AG04450 (cell line): Measurements from ENCODE around the gene ZNF813. TPM values are rescaled to one million over a fixed set of nuclear protein-coding genes. Genes with fewer than 3 reads are reported as not detected.

Source experiments
- CTCF ChIA-PET: fragments of 300-600, 350-600 bp; formaldehyde crosslinking; extraction: SDS; loops from one replicate; lab custom pipeline; 2022; ENCODE audit warnings: antibody characterized with exemption, inconsistent platforms; lab: Charles Lee
- POLR2A ChIA-PET: fragments of 350-600 bp; formaldehyde crosslinking; extraction: SDS; loops from one replicate; lab custom pipeline; 2021; ENCODE audit warnings: antibody characterized with exemption, inconsistent platforms; lab: Yijun Ruan, JAX
- DNase-seq: peaks from one replicate; pipeline ENCODE4 v3.0.0-alpha.2; 2011; ENCODE audit warnings: low read depth, low spot score
- H3K27ac ChIP-seq: one replicate; pipeline ENCODE4 v1.5.1; 2012; ENCODE audit warnings: low read depth, low read length, control low read depth
- H3K27me3 ChIP-seq: one replicate; pipeline ENCODE4 v1.6.0; 2012; ENCODE audit warnings: low read length; ENCODE audit not compliant: control insufficient read depth, insufficient read depth
- H3K4me3 ChIP-seq: 2 replicates; pipeline ENCODE4 v1.5.1; 2011; ENCODE audit warnings: mild to moderate bottlenecking, low read depth, low read length, control low read depth
- H3K9me3 ChIP-seq: 2 replicates; pipeline ENCODE4 v1.5.1; 2012; ENCODE audit warnings: low read length; ENCODE audit not compliant: control insufficient read depth, insufficient read depth
- polyA plus RNA-seq: library from polyadenylated mRNA; depleted of rRNA; stranded (reverse); fragments of >200 nt; gene quantifications from 2 replicates; pipeline ENCODE4 v1.2.3, GENCODE V29; 2011
- TF ChIP-seq, protein P1 (sequence below): IDR thresholded peaks from 2 replicates; pipeline ENCODE4 v1.5.1; 2011; ENCODE audit warnings: low read depth, low read length, control low read depth, inconsistent platforms

Gene ZNF813
- polyA plus RNA-seq, 1 experiment: 2.1 TPM

DNA sequence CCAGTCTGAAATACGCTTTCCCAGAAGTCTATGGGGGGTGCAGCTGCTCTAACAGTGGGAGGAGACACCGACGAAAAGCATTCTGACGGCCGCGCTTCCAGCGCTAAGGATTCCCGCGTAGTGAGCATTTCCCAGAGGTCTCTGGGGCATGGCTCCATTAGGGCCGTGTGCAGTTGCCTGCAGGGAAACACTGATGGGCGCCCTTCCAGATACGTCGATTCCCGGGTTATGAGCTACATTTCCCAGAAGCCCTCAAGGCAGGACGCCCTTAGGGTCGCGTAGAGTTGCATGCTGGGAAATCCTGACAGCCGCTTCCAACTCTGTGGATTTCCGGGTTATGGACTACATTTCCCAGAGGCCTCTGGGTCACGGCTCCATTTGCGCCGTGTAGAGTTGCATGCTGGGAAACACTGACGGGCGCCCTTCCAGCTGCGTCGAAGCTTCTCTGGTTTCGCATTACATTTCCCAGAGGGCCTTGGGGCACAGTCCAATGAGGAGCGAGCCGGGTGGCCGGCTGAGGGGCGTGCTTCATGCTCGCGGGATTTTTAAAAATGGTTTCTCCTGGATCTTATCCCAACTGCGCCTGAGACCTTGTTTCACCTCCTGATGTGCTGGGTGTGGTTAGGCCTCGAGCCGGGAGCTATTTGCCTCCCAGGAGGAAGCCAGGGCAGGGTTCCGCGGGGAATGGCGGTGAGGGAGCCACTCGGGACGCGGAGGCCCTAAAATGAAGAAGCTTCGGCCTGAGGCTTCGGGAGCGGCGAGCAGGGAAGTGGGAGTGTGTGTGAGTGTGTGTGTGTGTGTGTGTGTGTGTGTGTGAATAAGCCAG, 53.2 kb downstream of the ZNF813 start:
- peak overlapping the region; percentile 87 for H3K27ac ChIP-seq
- ChIA-PET POLR2A (interaction anchor here (0.6 kb wide), 1 partner anchor 419 kb away, joined by 3 read pairs; no protein-coding TSS in a partner anchor), CTCF (interaction anchor here (1.0 to 1.4 kb wide), 5 partner anchors 9 to 272 kb away, joined by 3 to 5 read pairs (median 3); no protein-coding TSS in a partner anchor)
- H3K9me3 ChIP-seq: peaks cover 10% of the 10 kb centered on the region
- peak overlapping the region; percentile 96 for H3K4me3 ChIP-seq
- no peaks in the 10 kb centered on the region for H3K27me3 ChIP-seq
- TF ChIP-seq, protein P1, sequence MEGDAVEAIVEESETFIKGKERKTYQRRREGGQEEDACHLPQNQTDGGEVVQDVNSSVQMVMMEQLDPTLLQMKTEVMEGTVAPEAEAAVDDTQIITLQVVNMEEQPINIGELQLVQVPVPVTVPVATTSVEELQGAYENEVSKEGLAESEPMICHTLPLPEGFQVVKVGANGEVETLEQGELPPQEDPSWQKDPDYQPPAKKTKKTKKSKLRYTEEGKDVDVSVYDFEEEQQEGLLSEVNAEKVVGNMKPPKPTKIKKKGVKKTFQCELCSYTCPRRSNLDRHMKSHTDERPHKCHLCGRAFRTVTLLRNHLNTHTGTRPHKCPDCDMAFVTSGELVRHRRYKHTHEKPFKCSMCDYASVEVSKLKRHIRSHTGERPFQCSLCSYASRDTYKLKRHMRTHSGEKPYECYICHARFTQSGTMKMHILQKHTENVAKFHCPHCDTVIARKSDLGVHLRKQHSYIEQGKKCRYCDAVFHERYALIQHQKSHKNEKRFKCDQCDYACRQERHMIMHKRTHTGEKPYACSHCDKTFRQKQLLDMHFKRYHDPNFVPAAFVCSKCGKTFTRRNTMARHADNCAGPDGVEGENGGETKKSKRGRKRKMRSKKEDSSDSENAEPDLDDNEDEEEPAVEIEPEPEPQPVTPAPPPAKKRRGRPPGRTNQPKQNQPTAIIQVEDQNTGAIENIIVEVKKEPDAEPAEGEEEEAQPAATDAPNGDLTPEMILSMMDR: no peak
- DNase-seq: peak; percentile 97

DNA sequence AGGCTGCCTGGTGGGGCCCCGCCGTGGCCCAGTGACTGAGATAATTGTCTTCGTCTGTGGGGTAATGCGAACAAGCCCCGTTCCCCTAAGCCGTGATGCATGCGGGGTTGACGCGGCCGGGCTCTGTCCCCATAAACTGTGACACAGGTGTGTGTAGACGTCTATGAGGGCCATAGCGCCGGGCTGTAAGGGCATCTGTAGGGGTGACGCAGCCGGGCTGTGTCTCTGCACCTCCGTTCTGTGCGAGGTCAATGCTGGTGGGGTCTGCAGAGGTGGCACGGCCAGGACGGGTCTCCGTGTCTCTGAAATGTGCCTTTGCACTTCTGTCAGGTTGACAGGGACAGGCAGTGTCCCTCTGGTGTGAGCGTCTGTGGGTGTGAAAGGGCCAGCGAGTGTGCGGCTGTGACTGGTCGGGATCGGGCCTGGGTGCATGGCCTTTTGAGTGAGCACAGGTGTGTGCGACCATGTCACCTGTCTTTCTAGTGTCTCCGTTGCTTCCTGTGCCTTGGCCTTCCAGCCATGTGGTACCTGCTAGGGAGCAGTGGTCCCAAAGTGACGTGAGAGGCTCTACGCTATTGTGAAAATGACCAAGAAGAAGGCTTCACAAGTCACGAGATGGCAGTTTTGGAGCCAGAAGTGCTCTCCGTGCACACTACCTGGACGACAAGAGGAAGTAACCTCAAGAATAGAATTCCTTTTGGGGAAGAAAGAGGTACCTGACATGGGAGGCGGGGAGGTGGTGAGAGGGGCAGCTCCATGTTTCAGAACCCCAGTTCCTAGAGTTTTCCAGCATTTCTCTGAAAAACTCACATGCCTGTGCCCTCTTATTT, 54.1 kb downstream of the ZNF813 start:
- peaks cover 10% of the 10 kb centered on the region for H3K9me3 ChIP-seq
- DNase-seq: no peak
- H3K27ac ChIP-seq: no peak overlapping the region
- ChIA-PET CTCF (interaction anchor here (0.7 to 1.2 kb wide), 2 partner anchors 10 to 19 kb away, joined by 4 to 5 read pairs; no protein-coding TSS in a partner anchor), POLR2A (interaction anchor here (0.7 kb wide), 1 partner anchor 184 kb away, joined by 3 read pairs; no protein-coding TSS in a partner anchor)
- H3K4me3 ChIP-seq: peak overlapping the region; percentile 96
- TF ChIP-seq, protein P1: no peak
- H3K27me3 ChIP-seq: no peaks in the 10 kb centered on the region

DNA sequence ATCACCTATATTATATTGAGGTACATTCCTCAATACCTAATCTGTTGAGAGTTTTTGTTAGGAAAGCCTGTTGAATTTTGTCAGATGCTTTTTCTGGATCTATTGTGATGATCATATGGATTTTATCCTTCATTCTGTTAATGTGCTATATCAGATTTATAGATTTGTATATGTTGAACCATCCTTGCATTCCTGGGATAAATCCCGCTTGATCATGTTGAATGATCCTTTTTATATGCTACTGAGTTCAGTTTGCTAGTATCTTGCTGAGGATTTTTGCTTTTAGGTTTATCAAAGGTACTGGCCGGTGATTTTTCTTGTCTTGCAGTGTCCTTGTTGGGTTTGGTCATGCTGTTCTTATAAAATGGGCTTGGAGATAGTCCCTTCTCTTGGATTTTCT, 58.4 kb downstream of the ZNF813 start:
- H3K27me3 ChIP-seq: no peaks in the 10 kb centered on the region
- ChIA-PET POLR2A (no interaction called here), CTCF (no interaction called here)
- H3K9me3 ChIP-seq: no peaks in the 10 kb centered on the region; the same call in 1 of the 2 replicates
- no peak for DNase-seq
- no peak overlapping the region for H3K4me3 ChIP-seq
- TF ChIP-seq, protein P1: no peak
- no peak overlapping the region for H3K27ac ChIP-seq

DNA sequence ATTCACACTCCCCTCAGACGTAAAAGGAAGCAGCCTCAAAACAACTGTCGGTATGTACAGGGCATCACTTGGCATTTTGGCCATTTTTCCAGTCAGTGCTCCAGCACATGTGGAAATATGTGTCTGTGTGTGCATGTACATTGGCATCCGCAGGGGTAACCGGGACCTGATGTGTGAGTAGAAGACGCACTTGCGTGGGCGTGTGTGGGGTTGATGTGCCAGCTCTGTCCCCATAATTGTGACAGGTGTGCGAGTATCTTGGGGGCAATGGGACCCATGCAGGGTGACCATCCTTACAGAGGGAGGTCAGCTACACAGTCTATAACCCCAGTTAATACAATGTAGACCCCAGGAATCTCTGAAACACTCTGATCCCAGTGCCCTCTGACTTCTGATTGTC, 63.1 kb downstream of the ZNF813 start:
- H3K9me3 ChIP-seq: no peaks in the 10 kb centered on the region; the same call in 1 of the 2 replicates
- H3K4me3 ChIP-seq: no peak overlapping the region
- no peak for DNase-seq
- POLR2A ChIA-PET: no interaction called here
- no peak overlapping the region for H3K27ac ChIP-seq
- CTCF ChIA-PET: no interaction called here
- TF ChIP-seq, protein P1: no peak
- no peaks in the 10 kb centered on the region for H3K27me3 ChIP-seq
